ENCODE measurements around the gene USB1. TPM values are rescaled to one million over a fixed set of nuclear protein-coding genes. Genes with fewer than 3 reads are reported as not detected.

The USB1 gene
- total RNA-seq, 4 donors from 2014 or later = 31.5 to 51.1 (median 33.3) TPM

GRCh38 chr16:57987441-57988177 lies 13.6 kb upstream of the USB1 start:
- 98% methylated on average over 8 of the region's 8 CpGs for WGBS
- intact Hi-C loops (cut with DNase I) = loop anchor here (10.0 kb wide), 1 partner anchor 253 kb away; the partner anchor contains the start of gene KATNB1

GRCh38 chr16:57988929-57989328 lies 12.3 kb upstream of the USB1 start:
- Histone ChIP-seq H3K27ac (replicated peaks in 1 of 4) (no peak overlapping the region), H3K4me3 (no peak overlapping the region), H3K4me1 (peaks cover 14 to 22% (median 21%) of the 10 kb centered on the region in 4 donors), H3K9me3 (no peaks in the 10 kb centered on the region), H3K27me3 (no peaks in the 10 kb centered on the region), H3K36me3 (peaks cover 0 to 16% (median 10%) of the 10 kb centered on the region in 4 donors)
- DNase-seq (ENCODE audit: extremely low spot score) = no peak
- TF ChIP-seq POLR2AphosphoS5 (IDR thresholded peaks at IDR 0.05) = no peak
- TF ChIP-seq CTCF (IDR thresholded peaks at IDR 0.05) = no peak
- TF ChIP-seq EP300 (IDR thresholded peaks at IDR 0.05) = no peak
- intact Hi-C loops (cut with DNase I) = loop anchor here (10.0 kb wide), 1 partner anchor 254 kb away; the partner anchor contains the start of gene KATNB1
- WGBS = 71% methylated on average over 1 of the region's 1 CpG

More at GRCh38 chr16:57987441-57988177, 13.6 kb upstream of the USB1 start:
- H3K4me3 ChIP-seq = no peak overlapping the region
- H3K4me1 ChIP-seq = peaks cover 14 to 22% (median 21%) of the 10 kb centered on the region in 4 donors
- DNase-seq (ENCODE audit: extremely low spot score) = no peak
- no peaks in the 10 kb centered on the region for H3K9me3 ChIP-seq
- no peak for TF ChIP-seq POLR2A (IDR thresholded peaks at IDR 0.05; ENCODE audit: low read depth)
- TF ChIP-seq POLR2AphosphoS5 (IDR thresholded peaks at IDR 0.05) = no peak
- TF ChIP-seq EP300 (IDR thresholded peaks at IDR 0.05) = no peak
- TF ChIP-seq CTCF (IDR thresholded peaks at IDR 0.05) = no peak
- no peaks in the 10 kb centered on the region for H3K27me3 ChIP-seq
- H3K36me3 ChIP-seq = peaks cover 0 to 3% (median 1%) of the 10 kb centered on the region in 4 donors
- no peak overlapping the region for H3K27ac ChIP-seq (replicated peaks in 1 of 4)

GRCh38 chr16:57991551-57992059 lies 9.6 kb upstream of the USB1 start:
- DNase-seq (ENCODE audit: extremely low spot score) = no peak
- WGBS = 95% methylated on average over 8 of the region's 11 CpGs
- H3K27ac ChIP-seq (replicated peaks in 1 of 4) = no peak overlapping the region
- H3K9me3 ChIP-seq = no peaks in the 10 kb centered on the region
- no peak for TF ChIP-seq POLR2A (IDR thresholded peaks at IDR 0.05; ENCODE audit: low read depth)
- no peak for TF ChIP-seq POLR2AphosphoS5 (IDR thresholded peaks at IDR 0.05)
- TF ChIP-seq CTCF (IDR thresholded peaks at IDR 0.05) = no peak
- no peak for TF ChIP-seq EP300 (IDR thresholded peaks at IDR 0.05)
- intact Hi-C loops (cut with DNase I) = no loop called here
- H3K27me3 ChIP-seq = no peaks in the 10 kb centered on the region
- peaks cover 15 to 43% (median 36%) of the 10 kb centered on the region in 4 donors for H3K36me3 ChIP-seq
- peaks cover 7 to 18% (median 9%) of the 10 kb centered on the region in 4 donors for H3K4me1 ChIP-seq
- no peak overlapping the region for H3K4me3 ChIP-seq

GRCh38 chr16:57992084-57992483 lies 9.1 kb upstream of the USB1 start:
- TF ChIP-seq POLR2A (IDR thresholded peaks at IDR 0.05; ENCODE audit: low read depth) = no peak
- TF ChIP-seq POLR2AphosphoS5 (IDR thresholded peaks at IDR 0.05) = no peak
- TF ChIP-seq CTCF (IDR thresholded peaks at IDR 0.05) = no peak
- TF ChIP-seq EP300 (IDR thresholded peaks at IDR 0.05) = no peak
- Histone ChIP-seq H3K36me3 (peaks cover 20 to 48% (median 41%) of the 10 kb centered on the region in 4 donors), H3K4me1 (peaks cover 7 to 18% (median 9%) of the 10 kb centered on the region in 4 donors), H3K9me3 (no peaks in the 10 kb centered on the region), H3K27me3 (no peaks in the 10 kb centered on the region), H3K27ac (replicated peaks in 1 of 4) (no peak overlapping the region), H3K4me3 (no peak overlapping the region)
- no peak for DNase-seq (ENCODE audit: extremely low spot score)
- intact Hi-C loops (cut with DNase I) = no loop called here
- WGBS = 90% methylated on average over 6 of the region's 6 CpGs
